GM04504 (cell line): Measurements from ENCODE around the gene INPP4B.
A peak's percentile ranks its signal among the peaks of the same experiment; 100 is the strongest.

Source experiments
- DNase-seq: peaks from one replicate; pipeline ENCODE4 v3.0.0-alpha.2; 2012; ENCODE audit warnings: low read depth

INPP4B gene

GRCh38 chr4:142373610-142374009, 472.5 kb downstream of the INPP4B start:
- DNase-seq: no peak

GRCh38 chr4:142372530-142373260, 473.4 kb downstream of the INPP4B start:
- DNase-seq: no peak

GRCh38 chr4:142369141-142369540, 477.0 kb downstream of the INPP4B start:
- no peak for DNase-seq

- DNase-seq: no peak
Observed at GRCh38 chr4:142367418-142368180, 478.5 kb downstream of the INPP4B start.

- no peak for DNase-seq
Observed at GRCh38 chr4:142366769-142367181, 479.3 kb downstream of the INPP4B start.

GRCh38 chr4:142365391-142365790, 480.7 kb downstream of the INPP4B start:
- DNase-seq: no peak

GRCh38 chr4:142363686-142364085, 482.4 kb downstream of the INPP4B start:
- DNase-seq: no peak

GRCh38 chr4:142361981-142362380, 484.1 kb downstream of the INPP4B start:
- no peak for DNase-seq

- DNase-seq: no peak
Observed at GRCh38 chr4:142360657-142361056, 485.4 kb downstream of the INPP4B start.

- no peak for DNase-seq
Observed at GRCh38 chr4:142358656-142359055, 487.4 kb downstream of the INPP4B start.

- no peak for DNase-seq
Observed at GRCh38 chr4:142356801-142357200, 489.3 kb downstream of the INPP4B start.

GRCh38 chr4:142356118-142356759, 489.9 kb downstream of the INPP4B start:
- DNase-seq: no peak

- DNase-seq: no peak
Observed at GRCh38 chr4:142355421-142355930, 490.6 kb downstream of the INPP4B start.

GRCh38 chr4:142354794-142355420, 491.2 kb downstream of the INPP4B start:
- DNase-seq: no peak

GRCh38 chr4:142354041-142354440, 492.1 kb downstream of the INPP4B start:
- DNase-seq: no peak

- peak; percentile 50 for DNase-seq
Observed at GRCh38 chr4:142353149-142353738, 492.9 kb downstream of the INPP4B start.

GRCh38 chr4:142352712-142353111, 493.4 kb downstream of the INPP4B start:
- no peak for DNase-seq

- no peak for DNase-seq
Observed at GRCh38 chr4:142351958-142352357, 494.1 kb downstream of the INPP4B start.

GRCh38 chr4:142350871-142351270, 495.2 kb downstream of the INPP4B start:
- no peak for DNase-seq

- DNase-seq: no peak
Observed at GRCh38 chr4:142348613-142349021, 497.5 kb downstream of the INPP4B start.

- no peak for DNase-seq
Observed at GRCh38 chr4:142347241-142347640, 498.9 kb downstream of the INPP4B start.

- DNase-seq: no peak
Observed at GRCh38 chr4:142345924-142346323, 500.2 kb downstream of the INPP4B start.
